ENCODE results near the gene NUTM1.

NUTM1 gene

GRCh38 chr15:34342737-34343575 is at the start of gene NUTM1, which contains the start of gene NOP10 (continued):
- no peak for TF ChIP-seq MEIS1 (CRISPR knock-in tag; IDR thresholded peaks at IDR 0.05; ENCODE audit: borderline replicate concordance)
- TF ChIP-seq ZNF529 (tag by site-specific recombination; IDR thresholded peaks at IDR 0.05; ENCODE audit: insufficient replicate concordance), result no peak
- TF ChIP-seq ZNF449 (tag by site-specific recombination; IDR thresholded peaks at IDR 0.05), result peak; percentile 62; the same call in 1 of the 2 replicates
- no peak for TF ChIP-seq ZNF302 (tag by site-specific recombination; IDR thresholded peaks at IDR 0.05; ENCODE audit: low read depth)
- no peak for TF ChIP-seq ZNF292 (tag by site-specific recombination; IDR thresholded peaks at IDR 0.05; ENCODE audit: borderline replicate concordance, low read depth)
- TF ChIP-seq KLF8 (tag by site-specific recombination; IDR thresholded peaks at IDR 0.05), result peak; percentile 56; the same call in 1 of the 2 replicates
- TF ChIP-seq ZNF416 (tag by site-specific recombination; IDR thresholded peaks at IDR 0.05), result no peak
- no peak for TF ChIP-seq BCL11A (tag by site-specific recombination; IDR thresholded peaks at IDR 0.05; ENCODE audit: low read depth)
- TF ChIP-seq ZNF112 (tag by site-specific recombination; IDR thresholded peaks at IDR 0.05), result no peak
- TF ChIP-seq ZBTB49 (tag by site-specific recombination; IDR thresholded peaks at IDR 0.05; ENCODE audit: low read depth), result no peak
- TF ChIP-seq ZNF175 (tag by site-specific recombination; IDR thresholded peaks at IDR 0.05), result no peak
- peak; percentile 13; the same call in 1 of the 2 replicates for TF ChIP-seq INSM2 (tag by site-specific recombination; IDR thresholded peaks at IDR 0.05)
- no peak for TF ChIP-seq ZNF133 (tag by site-specific recombination; IDR thresholded peaks at IDR 0.05)
- TF ChIP-seq ZXDB (tag by site-specific recombination; IDR thresholded peaks at IDR 0.05), result peak; percentile 55
- TF ChIP-seq REST (tag by site-specific recombination; IDR thresholded peaks at IDR 0.05), result 0 out of 2 replicates have a peak, but pooled peaks have one; percentile 27
- peak; percentile 97 for TF ChIP-seq ZSCAN30 (tag by site-specific recombination; IDR thresholded peaks at IDR 0.05)
- TF ChIP-seq ZNF791 (tag by site-specific recombination; IDR thresholded peaks at IDR 0.05), result no peak
- TF ChIP-seq ZNF600 (tag by site-specific recombination; IDR thresholded peaks at IDR 0.05), result peak; percentile 97
- TF ChIP-seq ZNF768 (tag by site-specific recombination; IDR thresholded peaks at IDR 0.05), result no peak
- no peak for TF ChIP-seq ZNF704 (tag by site-specific recombination; IDR thresholded peaks at IDR 0.05)
- TF ChIP-seq ZNF404 (tag by site-specific recombination; IDR thresholded peaks at IDR 0.05), result no peak
- peak; percentile 54; the same call in 1 of the 2 replicates for TF ChIP-seq ZNF692 (tag by site-specific recombination; IDR thresholded peaks at IDR 0.05)
- TF ChIP-seq GLIS2 (tag by site-specific recombination; IDR thresholded peaks at IDR 0.05), result no peak
- TF ChIP-seq ZNF830 (tag by site-specific recombination; IDR thresholded peaks at IDR 0.05; ENCODE audit: low read depth), result no peak
- no peak for TF ChIP-seq YY1 (tag by site-specific recombination; IDR thresholded peaks at IDR 0.05)
- TF ChIP-seq ZNF501 (tag by site-specific recombination; IDR thresholded peaks at IDR 0.05), result 0 out of 2 replicates have a peak, but pooled peaks have one; percentile 40
- TF ChIP-seq ZNF23 (tag by site-specific recombination; IDR thresholded peaks at IDR 0.05; ENCODE audit: borderline replicate concordance), result no peak
- no peak for TF ChIP-seq HOXD13 (CRISPR knock-in tag; IDR thresholded peaks at IDR 0.05; ENCODE audit: borderline replicate concordance)
